GM23248 (cell line): ENCODE measurements around the gene BTG3.

ENCODE experiments used
- EZH2 ChIP-seq: fragments of 200-600 bp; sonication (generic); IDR thresholded peaks from 2 replicates; pipeline ENCODE4 v1.6.1; 2018; ENCODE audit warnings: antibody characterized with exemption, mild to moderate bottlenecking; ENCODE audit not compliant: insufficient read depth, poor library complexity, severe bottlenecking
- EZH2phosphoT487 ChIP-seq: fragments of 200-600 bp; sonication (generic); IDR thresholded peaks from 2 replicates; pipeline ENCODE4 v1.6.1; 2018; ENCODE audit warnings: antibody characterized with exemption, moderate library complexity, mild to moderate bottlenecking, low read depth; ENCODE audit not compliant: insufficient read depth

GRCh38 chr21:17554120-17554519 lies 58.6 kb downstream of the BTG3 start:
- no peak for TF ChIP-seq EZH2
- no peak for TF ChIP-seq EZH2phosphoT487
